HG03521 (cell line): ENCODE results near the gene PRKCE.
"Not testable (repeated sequence)": the region's sequence is repeated elsewhere in the genome, so short reads cannot be mapped to it uniquely, and the experiment has no call there.

Experiments
- ATAC-seq: cut with Tn5 transposase; IDR thresholded peaks from one replicate; pipeline ENCODE4 v1.9.1; 2021; ENCODE audit warnings: mild to moderate bottlenecking, moderate library complexity; ENCODE audit not compliant: unreplicated experiment

Gene PRKCE

DNA sequence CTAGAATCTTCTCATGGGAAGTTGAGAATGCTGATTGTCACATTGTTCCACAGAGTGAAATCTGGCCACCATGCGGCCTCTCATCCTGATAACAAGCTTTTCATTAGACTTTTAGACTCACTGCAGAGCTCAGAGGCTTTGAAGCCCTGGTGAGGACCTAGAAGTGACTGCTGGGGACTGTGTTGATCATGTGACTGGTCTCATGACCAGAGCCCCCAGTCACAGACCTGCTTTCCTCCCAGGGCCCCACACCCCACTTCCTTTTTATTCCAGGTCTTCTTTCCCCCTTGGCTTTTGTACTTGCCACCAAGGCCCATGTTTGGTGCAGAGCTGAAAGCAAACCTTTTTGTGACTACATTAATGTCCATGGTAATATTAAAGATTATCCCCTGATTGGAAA is 45.2 kb downstream of the PRKCE start:
- no peak for ATAC-seq

DNA sequence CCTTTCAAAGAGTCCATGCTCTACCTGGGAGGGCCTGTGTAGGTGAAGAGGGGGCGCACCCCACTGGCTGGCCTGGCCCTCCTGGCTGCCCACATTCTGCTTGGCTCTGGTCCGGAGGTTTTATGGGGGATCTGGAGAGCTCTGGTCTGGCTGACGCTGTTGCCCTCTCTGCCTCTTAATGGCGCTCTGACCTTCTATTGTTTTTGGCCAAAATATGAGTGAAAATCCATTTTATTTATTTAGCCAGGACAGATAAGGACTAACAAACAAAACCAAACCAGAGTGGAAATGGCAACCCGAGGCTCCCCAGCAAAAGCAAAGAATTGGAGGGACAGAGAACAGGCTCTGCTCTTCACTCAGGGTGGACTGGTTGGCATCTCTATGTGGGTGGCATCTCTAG is 45.7 kb downstream of the PRKCE start:
- no peak for ATAC-seq

DNA sequence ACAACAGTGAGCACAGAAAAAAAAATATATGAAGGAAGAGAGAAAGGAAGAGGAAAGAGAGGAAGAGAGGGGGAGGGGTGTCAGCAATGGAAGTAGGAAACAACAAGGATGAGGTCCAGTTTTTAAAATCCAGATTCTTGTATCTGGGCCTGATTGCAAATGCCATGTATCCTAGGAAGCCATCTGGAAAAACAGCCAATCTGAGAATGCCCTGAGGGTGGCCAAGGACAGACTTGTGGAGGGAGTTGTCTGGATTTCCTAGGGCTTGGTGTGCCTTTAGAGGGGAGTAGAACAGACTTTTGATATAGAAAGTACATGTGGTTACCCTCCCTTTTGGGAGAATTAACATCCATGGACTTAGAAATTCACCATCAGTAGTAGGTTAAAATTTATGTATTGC is 47.1 kb downstream of the PRKCE start:
- ATAC-seq, result no peak

DNA sequence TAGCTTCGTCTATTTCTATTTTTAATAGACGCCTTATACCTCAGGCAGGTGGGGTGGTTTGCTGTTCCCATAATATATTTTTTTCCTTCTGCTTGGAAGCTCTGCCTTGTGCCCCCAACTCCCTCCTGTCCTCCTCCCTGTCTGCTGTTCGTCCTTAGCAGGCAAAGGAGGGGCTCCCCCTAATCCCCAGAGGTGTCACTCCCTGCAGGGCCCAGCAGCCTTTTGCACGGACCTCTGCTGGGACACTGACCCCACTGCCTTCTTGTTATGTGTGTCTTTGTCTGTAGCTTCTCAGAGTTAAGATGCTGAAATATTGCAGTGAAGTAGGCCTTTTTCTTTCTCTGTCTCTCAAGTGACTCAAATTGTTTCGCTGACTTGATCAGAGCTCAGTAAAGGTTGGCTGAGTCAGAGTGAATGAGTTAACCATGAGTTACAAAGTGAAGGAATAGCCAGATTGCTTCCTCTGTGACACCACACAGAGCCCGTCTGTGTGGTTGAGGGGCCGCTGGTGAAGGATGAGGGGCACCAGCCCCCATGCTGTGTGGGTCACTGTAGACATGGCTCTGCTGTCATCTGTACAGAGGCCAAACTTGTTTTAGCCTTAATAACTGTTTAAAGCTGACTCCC is 47.7 kb downstream of the PRKCE start:
- ATAC-seq, result peak; percentile 39

DNA sequence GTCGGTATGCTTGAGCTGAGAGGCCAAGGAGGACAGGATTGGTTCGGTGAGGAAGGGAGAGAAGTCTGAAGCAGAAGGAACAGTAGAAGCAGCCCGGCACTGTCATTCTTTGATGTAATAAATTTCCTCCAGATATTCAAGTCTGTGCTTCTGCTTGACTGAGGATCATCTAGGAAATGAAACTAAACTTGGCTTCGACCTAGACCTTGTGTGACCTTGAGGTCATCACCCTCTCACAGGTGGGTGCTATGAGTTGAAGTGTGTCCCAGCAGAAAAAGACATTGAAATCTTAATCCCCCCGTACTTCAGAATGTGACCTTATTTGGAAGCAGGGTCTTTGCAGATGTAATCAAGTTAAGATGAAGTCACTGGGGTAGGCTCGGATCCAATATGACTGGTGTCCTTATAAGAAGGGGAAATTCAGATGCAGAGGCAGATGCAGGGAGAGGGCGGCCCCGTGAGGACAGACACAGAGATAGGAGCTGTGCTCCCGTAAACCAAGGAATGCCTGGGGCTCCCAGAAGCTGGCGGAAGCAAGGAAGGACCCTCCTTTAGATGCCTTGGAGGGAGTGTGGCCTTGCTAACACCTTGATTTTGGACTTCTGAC is 49.0 kb downstream of the PRKCE start:
- no peak for ATAC-seq

DNA sequence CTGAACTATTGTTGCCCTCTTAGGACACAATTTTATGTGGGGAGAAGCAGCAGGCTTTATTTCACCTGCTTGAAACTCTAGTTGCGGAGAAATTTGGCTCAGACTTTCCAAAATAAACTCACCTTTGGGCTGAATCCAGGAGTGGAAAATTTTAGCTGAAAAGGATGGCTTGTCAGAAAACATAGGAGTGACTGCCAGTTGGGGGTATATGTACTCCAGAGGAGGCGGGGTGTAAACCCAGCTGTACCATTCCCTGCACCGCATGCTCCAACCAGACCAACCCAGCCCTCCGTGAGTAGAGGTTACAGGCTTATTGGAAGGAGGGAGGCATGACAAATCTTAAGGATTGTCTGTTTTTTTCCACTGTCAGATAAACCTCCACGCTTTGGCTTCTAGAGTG is 53.8 kb downstream of the PRKCE start:
- ATAC-seq, result no peak

DNA sequence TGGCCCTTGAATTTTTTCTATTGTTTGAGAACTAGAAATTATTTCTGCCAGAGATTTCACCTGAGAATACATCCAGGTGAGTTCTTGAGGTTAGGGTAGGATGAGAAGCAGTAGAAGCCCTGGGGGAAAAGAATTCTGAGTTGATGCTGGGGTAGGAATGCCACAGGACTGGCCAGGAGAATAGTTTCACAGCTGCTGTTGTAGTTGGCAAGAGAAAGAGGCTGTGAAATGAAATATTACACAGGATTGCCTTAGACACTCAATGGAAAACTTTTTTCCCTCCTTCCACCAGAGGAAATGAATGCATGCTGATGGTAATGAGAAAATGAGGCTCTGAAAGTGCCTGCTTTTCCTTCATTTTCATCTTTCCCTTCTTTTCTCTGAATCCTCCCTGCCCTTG is 54.6 kb downstream of the PRKCE start:
- ATAC-seq, result no peak

DNA sequence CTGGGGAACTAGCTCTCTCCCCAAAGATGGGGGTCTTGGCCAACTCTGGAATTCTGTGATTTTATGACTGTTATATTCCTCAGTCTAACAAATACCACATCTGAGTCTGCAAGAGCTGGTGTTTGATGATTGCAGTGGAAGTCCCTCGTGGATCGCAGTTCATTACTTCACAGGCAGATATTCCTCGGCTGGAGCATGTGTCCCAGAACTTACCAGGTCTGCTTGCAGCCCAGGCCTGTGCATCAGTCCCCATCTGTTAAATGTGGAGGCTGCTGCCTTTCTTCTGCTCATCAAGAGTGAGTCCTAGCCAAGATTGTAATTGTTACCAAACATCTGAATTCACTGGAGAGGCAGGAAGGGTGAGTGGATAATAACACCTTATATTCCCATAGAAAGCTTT is 55.5 kb downstream of the PRKCE start:
- ATAC-seq, result no peak

DNA sequence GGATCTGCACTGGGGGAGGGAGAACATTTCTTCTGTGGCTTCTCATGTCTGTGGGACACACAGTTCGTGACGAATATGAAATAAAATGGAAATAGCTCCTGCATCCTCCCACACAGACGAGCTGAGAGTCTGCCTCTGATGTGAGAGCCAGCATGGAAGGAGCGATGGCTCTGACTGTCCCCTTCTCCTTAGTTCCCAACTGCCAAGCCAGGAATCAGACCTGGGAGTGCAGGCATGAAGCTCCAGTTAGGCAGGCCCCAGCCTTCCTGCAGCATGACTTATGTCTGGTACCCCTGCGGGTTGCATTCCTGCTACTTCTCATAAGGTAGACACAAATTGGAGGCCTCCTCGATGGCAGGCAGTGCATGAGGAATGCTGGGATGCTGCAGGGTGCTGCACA is 56.2 kb downstream of the PRKCE start:
- ATAC-seq, result no peak

DNA sequence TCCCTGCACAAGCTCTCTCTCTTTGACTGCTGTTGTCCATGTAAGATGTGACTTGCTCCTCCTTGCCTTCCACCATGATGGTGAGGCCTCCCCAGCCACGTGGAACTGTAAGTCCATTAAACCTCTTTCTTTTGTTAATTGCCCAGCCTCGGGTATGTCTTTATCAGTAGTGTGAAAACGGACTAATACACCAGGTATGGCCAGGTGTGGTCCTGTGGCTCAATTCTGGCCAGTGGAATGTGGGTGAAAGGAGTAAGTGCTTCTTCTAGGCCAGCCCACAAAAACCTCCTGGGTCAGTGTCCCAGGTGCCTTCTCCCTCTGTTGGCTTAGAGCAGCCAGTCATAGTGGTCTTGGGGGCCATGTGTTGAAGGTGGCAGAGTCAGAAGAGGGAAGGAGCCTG is 57.0 kb downstream of the PRKCE start:
- ATAC-seq, result no peak

DNA sequence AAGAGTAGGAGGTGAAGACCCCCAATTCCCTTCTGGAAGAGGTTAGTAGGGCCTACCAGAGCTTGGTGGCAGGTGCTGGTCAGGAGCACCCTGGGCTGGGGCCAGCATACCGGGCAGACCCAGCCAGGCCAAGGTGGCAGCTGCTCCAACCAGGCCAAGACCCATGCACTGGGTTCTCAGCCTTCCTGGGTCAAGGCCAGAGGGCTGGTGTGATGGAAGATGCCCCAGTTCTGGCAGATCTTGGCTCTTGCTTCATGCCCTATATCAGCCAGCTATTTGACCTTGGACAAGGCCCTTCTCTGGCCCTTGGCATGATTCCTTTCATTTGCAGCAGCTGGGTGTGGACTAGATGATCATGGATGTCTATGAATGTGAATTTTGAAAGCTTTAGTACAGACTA is 57.7 kb downstream of the PRKCE start:
- ATAC-seq, result no peak

DNA sequence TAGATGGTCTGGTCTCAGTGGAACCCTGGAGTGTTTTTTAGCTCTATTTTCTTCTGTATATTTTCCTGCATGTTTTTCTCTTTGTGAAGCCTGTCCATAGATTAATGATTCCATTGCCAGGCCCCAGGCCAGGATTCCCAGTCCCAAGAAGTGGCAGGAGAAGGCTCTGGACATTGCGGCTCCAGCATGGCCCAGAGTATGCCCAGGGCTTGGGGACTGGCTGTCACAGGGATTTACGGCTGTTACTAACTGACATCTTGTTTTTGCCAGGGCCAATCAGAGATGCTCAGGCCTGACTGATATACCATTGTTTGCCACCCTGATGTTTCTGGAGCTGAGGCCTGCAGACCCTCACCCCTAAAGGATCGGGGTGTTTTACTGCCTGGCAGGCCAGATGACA is 59.0 kb downstream of the PRKCE start:
- no peak for ATAC-seq

DNA sequence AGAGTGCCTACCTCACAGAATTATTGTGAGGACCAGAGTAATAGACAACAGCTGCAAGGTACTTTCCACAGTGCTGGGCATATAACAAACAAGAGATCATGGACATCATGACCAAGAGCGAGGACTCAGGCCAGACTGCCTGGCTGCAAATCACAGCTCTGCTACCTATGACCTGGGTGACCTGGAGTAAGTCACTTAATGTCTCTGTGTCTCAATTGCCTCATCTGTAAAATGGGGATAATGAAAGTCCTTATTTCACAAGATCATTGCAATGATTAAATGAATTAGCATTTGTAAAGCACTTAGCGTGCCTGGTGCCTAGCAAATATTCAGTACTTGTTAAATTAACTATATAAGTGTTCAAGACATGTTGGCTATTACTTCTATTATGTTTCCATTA is 59.7 kb downstream of the PRKCE start:
- no peak for ATAC-seq

DNA sequence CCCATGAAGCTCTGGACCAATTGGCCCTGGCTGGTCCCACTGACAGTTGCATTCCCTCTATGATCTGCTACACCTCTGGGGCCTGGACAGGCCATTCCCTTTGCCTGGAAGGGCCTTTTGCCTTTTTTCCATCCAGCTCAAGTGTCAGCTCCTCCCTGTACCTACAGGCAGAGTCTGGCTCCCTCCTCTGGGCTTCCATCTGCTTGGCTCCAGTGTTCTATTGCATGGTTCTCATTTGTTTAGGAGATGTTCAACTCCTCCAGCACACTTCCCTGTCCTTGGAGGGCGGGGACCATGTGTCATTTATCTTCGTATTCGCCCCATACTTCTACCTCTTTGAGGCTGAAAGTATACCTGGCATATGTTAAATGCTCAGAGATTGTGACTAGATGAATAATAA is 61.1 kb downstream of the PRKCE start:
- ATAC-seq, result no peak

DNA sequence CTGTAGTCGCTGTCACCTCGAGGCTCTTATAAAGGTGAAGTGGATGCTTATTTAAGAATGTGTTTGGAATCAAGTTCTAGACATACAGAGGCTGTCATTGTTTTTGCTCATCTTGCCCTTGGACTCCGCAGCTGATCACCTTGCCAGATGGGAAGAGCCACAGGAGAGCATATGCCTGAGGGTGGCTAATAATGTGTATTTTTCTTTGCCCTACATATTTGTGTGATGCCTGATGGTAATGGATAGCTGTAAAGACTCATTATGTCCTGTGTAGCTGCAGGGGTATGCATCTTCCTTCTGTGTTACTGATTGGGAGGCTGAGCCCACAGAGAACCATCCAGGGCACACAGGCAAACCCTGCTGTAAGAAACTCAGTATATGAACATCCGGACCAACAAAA is 61.7 kb downstream of the PRKCE start:
- ATAC-seq, result no peak

DNA sequence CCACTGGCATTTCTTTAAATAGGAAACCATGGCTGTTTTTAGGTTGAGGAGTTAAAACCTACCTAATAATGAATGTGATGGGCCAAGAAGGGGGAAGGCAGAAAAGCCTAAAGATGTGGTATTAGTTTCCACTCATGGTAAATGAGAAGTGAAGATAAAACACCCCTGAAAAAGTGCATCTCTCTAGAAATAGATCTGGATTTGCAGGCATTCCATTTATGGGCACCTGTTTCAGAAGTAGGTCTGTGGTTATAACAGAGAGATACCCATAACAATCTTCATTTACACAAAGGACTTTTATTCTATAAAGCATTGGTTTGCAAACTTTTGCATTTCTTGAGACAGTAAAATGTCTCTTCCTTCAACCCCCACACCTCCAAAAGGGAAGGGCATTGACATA is 62.1 kb downstream of the PRKCE start:
- ATAC-seq, result no peak

DNA sequence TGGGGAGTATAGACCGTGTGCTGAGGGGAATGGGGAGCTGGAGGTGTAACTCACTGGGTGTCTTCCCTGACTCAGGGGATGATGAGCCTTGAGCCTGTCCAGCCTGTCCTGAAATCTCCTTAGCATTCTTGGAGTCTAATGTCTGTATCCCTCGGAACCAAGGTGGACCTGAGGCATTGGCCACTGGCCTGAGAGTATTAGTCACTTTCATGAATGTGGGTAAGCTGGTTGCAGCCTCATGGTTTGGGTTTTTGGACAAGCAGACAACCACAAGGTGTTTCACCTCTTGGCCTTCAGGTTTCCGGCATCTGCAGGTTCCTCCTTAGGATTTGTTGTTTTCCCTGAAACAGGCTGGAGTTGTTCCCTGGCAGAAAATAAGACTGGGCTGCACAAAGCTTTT is 63.2 kb downstream of the PRKCE start:
- no peak for ATAC-seq

DNA sequence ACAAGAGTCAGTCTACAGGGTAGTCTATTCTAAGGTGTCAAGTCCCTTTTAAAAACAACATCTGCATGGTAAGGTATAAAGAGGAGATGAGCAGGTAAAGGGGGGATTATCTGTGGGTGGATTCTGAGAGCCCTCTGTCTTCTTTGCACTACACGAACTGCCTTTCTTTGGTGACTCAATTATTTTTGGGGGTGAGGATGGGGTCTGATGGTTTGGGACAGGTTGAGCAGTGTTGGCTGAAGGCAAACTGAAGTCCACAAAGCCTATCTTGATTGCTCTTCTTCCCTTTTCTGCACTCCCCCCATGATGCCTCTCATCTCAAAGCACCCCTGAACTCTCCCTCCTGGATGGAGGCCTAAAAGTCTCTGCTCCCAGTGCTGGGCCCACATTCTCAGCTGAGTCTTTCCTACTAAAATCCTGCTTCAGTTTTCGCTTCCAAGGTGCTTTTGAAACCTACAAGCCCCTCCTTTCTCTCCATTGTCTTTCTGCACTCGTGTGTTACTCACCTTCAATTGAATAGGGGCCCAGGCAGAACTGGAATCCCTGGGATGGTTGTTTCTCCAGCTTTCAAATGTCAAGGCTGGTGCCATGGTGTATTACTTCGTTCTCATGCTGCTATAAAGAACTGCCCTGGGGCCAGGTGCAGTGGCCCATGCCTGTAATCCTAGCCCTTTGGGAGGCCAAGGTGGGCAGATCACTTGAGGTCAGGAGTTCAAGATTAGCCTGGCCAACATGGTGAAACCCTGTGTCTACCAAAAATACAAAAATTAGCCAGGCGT is 64.3 kb downstream of the PRKCE start:
- ATAC-seq, result no peak

DNA sequence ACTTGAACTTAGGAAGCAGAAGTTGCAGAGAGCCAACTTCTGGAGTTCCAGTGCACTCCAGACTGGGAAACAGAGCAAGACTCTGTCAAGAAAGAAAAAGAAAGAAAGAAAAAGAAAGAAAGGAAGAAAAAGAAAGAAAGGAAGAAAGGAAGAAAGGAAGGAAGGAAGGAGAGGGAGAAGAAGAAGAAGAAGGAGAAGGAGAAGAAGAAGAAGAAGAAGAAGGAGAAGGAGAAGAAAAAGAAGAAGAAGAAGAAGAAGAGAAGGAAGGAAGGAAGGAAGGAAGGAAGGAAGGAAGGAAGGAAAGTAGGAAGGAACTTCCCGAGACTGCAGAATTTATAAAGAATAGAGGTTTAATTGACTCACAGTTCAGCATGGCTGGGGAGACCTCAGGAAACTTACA is 65.0 kb downstream of the PRKCE start:
- ATAC-seq, result not testable (repeated sequence)

DNA sequence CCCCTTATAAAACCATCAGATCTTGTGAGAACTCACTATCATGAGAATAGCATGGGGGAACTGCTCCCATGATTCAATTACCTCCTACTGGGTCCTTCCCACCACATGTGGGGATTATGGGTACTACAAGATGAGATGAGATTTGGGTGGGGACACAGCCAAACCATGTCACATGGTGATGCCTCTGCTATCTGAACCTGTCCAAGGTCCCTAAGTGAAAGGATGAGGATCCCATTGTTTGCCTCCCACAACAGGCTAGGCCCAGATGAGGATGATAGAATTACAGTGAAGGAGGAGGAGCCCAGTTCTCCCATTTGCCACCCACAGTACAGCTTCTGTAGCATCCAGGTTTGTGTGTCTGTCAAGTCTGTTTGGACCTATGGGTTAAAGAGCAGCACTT is 65.4 kb downstream of the PRKCE start:
- no peak for ATAC-seq

DNA sequence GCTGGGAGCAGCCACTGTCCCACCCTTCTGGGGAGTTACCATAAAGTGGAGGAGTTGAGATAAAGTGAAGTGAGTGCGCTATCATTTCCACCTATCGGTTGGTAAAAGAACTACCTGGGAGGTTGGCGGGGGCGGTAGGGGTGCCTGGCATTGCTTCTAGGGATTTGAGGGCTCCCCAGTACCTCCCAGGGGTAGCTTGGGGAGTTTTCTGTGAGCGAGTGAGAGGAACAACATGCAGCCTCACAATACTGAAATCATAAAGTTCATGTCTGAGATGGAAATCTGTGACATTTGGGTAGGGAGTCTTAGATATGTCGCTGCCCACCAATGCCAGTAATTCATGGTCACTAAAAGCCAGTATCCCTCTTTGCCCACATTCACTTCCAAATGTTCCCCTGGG is 68.7 kb downstream of the PRKCE start:
- no peak for ATAC-seq

DNA sequence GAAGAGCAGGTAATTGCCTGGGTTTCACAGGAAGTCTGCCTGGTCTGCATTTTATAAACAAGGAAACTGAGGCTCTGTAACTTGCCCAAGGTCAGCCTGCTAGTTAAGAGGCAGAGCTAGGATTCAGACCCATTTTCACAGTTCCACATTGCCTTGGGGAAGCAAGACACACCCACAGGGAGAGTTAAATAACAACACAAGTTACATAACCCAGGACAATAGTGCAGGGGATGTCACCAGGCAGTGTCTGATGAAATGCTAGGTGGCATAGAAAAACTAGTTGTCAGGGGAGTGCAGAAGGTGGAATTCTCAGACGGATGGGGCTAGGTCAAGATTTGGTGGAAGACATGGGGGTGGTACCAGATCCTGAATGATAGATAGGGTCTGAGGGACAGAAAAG is 69.7 kb downstream of the PRKCE start:
- ATAC-seq, result no peak
